BLaER1 (cell line): ENCODE data around the gene RAB8B.
A peak's percentile ranks its signal among the peaks of the same experiment; 100 is the strongest.

ENCODE experiments used
- H3K27ac ChIP-seq: shearing (Covaris generic); formaldehyde crosslinking; 2 replicates; pipeline ENCODE4 v1.8.1; 2022
- H3K27me3 ChIP-seq: shearing (Covaris generic); formaldehyde crosslinking; 2 replicates; pipeline ENCODE4 v1.8.1; 2022
- H3K36me3 ChIP-seq: shearing (Covaris generic); formaldehyde crosslinking; 2 replicates; pipeline ENCODE4 v1.8.1; 2022
- H3K4me1 ChIP-seq: shearing (Covaris generic); formaldehyde crosslinking; 2 replicates; pipeline ENCODE4 v1.8.1; 2022
- H3K4me2 ChIP-seq: shearing (Covaris generic); formaldehyde crosslinking; 2 replicates; pipeline ENCODE4 v1.8.1; 2022
- H3K4me3 ChIP-seq: shearing (Covaris generic); formaldehyde crosslinking; 2 replicates; pipeline ENCODE4 v1.8.1; 2022
- H3K9ac ChIP-seq: shearing (Covaris generic); formaldehyde crosslinking; 2 replicates; pipeline ENCODE4 v1.8.1; 2022
- H3K9me3 ChIP-seq: shearing (Covaris generic); formaldehyde crosslinking; 2 replicates; pipeline ENCODE4 v1.8.1; 2022
- H4K20me1 ChIP-seq: shearing (Covaris generic); formaldehyde crosslinking; 2 replicates; pipeline ENCODE4 v1.8.1; 2022
- Cebpa-rat ChIP-seq: shearing (Covaris generic); IDR thresholded peaks from 2 replicates; pipeline ENCODE4 v1.8.1; 2022

The RAB8B gene

DNA sequence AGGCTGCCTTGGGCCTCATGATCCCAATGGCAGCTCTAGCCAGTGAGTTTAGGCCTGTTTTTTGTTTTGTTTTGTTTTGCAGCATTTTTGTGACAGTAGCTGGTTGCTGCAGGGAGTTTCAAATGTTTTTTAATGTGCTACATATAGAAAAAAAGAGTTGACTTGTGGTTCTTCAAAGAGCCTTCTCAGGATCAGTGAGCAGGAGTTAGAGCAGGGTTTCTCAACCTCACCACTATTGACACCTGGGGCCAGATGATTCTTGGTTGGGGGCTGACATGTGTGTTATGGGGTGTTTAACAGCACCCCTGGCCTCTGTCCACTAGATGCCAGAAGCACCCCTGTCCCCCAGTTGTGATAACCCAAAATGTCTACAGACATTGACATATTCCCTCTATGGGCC, 105.9 kb downstream of the RAB8B start:
- Histone ChIP-seq H3K36me3 (peaks cover 33% of the 10 kb centered on the region), H3K27ac (no peak overlapping the region), H4K20me1 (no peaks in the 10 kb centered on the region), H3K9me3 (no peaks in the 10 kb centered on the region), H3K4me3 (no peak overlapping the region), H3K9ac (no peak overlapping the region), H3K27me3 (no peaks in the 10 kb centered on the region), H3K4me1 (peaks cover 6% of the 10 kb centered on the region; the same call in 1 of the 2 replicates), H3K4me2 (no peak overlapping the region)
- no peak for TF ChIP-seq Cebpa-rat

DNA sequence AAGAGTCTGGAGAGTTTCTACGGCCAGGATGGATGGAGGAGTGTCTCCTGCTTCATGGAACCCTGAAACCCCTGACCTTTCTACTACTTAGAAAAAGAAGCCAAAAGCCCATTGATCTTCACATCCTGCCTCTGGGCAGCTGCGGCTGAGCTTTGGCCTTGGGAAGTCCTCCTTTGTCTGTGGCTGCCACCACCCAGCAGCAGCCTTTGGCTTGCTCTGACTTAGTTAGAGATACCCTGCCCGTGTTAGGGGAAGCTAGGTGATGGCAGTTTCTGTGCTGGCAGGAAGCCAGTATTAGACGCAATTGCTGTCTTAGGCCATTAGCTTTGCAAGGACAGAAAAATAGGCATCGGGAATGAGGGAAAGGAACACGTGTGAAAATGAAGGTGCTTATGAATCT, 106.8 kb downstream of the RAB8B start:
- Histone ChIP-seq H3K36me3 (peaks cover 33% of the 10 kb centered on the region), H3K4me1 (peaks cover 6% of the 10 kb centered on the region; the same call in 1 of the 2 replicates), H3K27me3 (no peaks in the 10 kb centered on the region), H4K20me1 (no peaks in the 10 kb centered on the region), H3K27ac (no peak overlapping the region), H3K4me2 (no peak overlapping the region), H3K9ac (no peak overlapping the region), H3K4me3 (no peak overlapping the region), H3K9me3 (no peaks in the 10 kb centered on the region)
- no peak for TF ChIP-seq Cebpa-rat

DNA sequence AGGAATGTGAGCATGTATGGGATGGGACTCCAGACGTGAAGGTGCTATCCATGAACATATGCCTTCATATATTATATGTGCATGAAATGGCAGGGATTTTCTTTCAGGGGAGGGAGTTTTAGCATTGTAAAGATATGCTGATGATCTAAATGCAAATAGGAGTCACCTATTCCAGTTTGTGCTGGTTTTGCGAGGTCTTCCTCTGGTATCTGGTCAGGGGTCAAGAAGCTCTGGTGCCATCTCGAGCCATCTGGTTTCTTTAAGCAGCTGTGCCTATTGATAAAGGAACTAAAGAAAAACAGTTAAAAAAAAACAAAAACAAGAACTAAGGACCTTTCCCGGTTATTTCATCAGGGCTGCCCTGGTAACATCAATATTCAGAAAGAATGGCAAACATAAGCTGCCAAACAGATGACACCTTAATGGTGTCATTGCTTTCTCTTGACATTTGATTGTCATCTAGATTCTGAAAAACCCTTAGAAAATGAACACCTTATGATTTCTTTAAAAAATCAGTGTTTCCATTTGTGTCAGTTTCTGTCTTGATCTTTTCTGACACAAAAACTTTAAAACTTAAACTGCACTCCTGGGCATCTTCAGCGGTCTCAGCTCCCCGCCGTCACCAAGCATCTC, 110.7 kb downstream of the RAB8B start:
- no peak for TF ChIP-seq Cebpa-rat
- H4K20me1 ChIP-seq = no peaks in the 10 kb centered on the region
- peaks cover 48% of the 10 kb centered on the region for H3K36me3 ChIP-seq
- no peaks in the 10 kb centered on the region for H3K27me3 ChIP-seq
- H3K4me2 ChIP-seq = no peak overlapping the region
- no peaks in the 10 kb centered on the region for H3K9me3 ChIP-seq
- no peak overlapping the region for H3K4me3 ChIP-seq
- peaks cover 5% of the 10 kb centered on the region; the same call in 1 of the 2 replicates for H3K4me1 ChIP-seq
- H3K27ac ChIP-seq = no peak overlapping the region
- H3K9ac ChIP-seq = no peak overlapping the region

DNA sequence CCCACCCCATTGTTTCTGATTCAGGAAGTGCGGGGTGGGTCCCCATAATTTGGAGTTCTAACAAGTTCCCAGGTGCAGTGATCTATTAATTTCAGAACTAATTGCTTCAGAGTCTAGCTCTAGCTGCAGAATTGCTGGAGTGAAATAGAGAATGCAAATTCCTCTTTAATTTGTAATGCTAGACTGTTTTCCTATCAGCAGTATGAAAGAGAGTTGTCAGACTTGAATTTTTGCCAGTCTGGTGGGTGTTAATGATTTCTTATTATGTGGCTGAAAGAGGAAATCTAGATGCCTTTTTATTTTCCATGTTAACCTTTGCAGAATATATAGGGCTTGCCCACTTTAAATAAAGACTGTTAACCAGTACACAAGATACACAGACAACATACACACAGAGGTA, 111.7 kb downstream of the RAB8B start:
- H3K36me3 ChIP-seq = peaks cover 56% of the 10 kb centered on the region
- H3K9me3 ChIP-seq = no peaks in the 10 kb centered on the region
- TF ChIP-seq Cebpa-rat = no peak

DNA sequence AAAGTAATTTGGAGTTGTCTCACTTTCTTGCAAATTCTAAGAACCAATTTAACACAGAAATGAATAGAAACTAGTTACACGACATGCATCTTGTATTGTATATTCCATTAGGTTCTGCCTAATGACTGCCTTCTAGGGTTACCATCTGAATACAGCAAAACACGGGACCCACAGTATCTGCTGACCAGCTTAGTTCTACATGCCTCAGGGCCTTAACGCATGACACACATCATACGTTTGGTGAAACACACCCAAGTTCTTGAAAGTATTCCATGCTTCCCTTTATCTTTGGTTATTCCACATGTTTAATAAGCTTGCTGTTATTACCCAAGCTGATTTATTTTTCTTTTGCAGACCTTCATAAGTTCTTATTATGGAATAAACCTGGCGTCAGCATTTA, 115.9 kb downstream of the RAB8B start:
- Histone ChIP-seq H3K4me1 (no peaks in the 10 kb centered on the region), H3K27ac (no peak overlapping the region), H3K4me2 (no peak overlapping the region), H3K27me3 (no peaks in the 10 kb centered on the region), H3K36me3 (peaks cover 42% of the 10 kb centered on the region), H3K9me3 (no peaks in the 10 kb centered on the region), H3K9ac (no peak overlapping the region), H3K4me3 (no peak overlapping the region), H4K20me1 (no peaks in the 10 kb centered on the region)
- no peak for TF ChIP-seq Cebpa-rat

More for the DNA sequence above, 111.7 kb downstream of the RAB8B start:
- no peak overlapping the region for H3K4me3 ChIP-seq
- no peak overlapping the region for H3K27ac ChIP-seq
- no peak overlapping the region for H3K4me2 ChIP-seq
- no peaks in the 10 kb centered on the region for H4K20me1 ChIP-seq
- H3K4me1 ChIP-seq = no peaks in the 10 kb centered on the region
- no peaks in the 10 kb centered on the region for H3K27me3 ChIP-seq
- H3K9ac ChIP-seq = no peak overlapping the region

DNA sequence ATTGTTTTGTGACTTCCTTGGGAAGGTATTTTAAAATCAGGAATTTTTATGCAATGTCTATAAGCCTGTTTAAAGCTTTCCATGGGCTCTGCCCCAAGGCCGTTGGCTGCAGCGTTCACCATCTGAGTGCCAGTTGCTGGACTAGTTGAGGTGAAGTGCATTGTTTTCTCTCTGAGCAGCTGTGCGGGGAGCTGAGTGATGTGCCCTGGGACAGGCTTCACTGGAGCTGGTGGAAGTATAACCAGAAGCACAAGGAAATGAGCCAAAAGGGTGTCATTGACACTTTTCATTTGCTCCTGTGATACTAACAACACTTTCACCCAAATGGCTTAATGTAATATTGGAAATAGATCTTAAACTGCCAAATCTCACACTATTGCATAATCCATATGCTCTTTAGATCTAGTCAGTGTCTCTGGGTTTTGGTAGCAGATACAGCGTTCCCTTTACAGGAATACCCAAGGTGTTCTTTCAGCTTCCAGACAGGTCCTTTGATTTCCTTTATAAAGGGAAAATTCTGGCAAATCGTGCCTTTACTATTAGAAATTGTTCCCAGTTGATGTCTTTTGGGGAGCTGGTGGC, 117.2 kb downstream of the RAB8B start:
- TF ChIP-seq Cebpa-rat = peak; percentile 31; the same call in 1 of the 2 replicates

DNA sequence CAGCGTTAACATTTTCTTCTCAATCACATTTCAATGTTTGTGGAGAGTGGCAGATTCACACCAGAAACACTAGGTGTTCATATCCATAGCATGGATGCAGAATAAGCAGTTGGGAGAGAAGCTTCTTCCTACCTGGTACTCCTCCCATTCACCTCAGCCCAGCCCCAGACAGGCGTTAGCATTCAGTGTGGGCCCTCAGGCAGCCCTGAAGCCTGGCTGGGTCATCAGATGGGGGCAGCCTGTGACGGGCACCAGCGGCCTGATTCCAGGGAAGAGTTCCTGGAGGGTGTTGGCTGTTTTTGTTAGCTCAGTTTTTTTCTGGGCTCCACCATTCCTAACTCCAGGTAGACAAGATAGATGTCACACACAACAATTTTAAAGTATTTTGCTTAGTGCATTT, 119.1 kb downstream of the RAB8B start:
- H3K4me3 ChIP-seq = no peak overlapping the region
- H3K27ac ChIP-seq = no peak overlapping the region
- H3K27me3 ChIP-seq = no peaks in the 10 kb centered on the region
- peaks cover 25% of the 10 kb centered on the region for H3K36me3 ChIP-seq
- H3K9ac ChIP-seq = no peak overlapping the region
- no peaks in the 10 kb centered on the region for H4K20me1 ChIP-seq
- no peak overlapping the region for H3K4me2 ChIP-seq
- H3K9me3 ChIP-seq = no peaks in the 10 kb centered on the region
- no peak for TF ChIP-seq Cebpa-rat
- H3K4me1 ChIP-seq = no peaks in the 10 kb centered on the region

More for the DNA sequence above, 117.2 kb downstream of the RAB8B start:
- Histone ChIP-seq H3K27ac (no peak overlapping the region), H3K4me2 (no peak overlapping the region), H3K9me3 (no peaks in the 10 kb centered on the region), H3K4me1 (no peaks in the 10 kb centered on the region), H3K9ac (no peak overlapping the region), H4K20me1 (no peaks in the 10 kb centered on the region), H3K4me3 (no peak overlapping the region), H3K27me3 (no peaks in the 10 kb centered on the region), H3K36me3 (peaks cover 42% of the 10 kb centered on the region)

DNA sequence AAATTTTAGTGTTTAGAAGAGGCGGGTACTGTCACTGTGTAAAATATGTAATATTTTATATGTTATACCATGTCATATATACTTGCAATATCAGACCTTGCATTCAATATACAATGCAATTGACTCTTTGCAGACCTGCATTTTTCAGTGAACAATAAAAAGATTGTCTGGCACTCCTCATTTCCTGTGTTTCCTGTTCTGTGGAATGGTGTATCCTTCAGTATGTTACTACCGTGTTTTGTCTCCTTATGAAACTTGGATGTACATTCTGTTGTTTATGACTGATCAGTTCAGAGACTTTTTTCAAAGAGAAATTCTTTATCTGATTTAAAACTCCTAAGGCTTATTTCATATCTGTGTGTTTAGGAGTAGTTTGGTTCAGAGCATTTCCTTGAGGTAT, 119.5 kb downstream of the RAB8B start:
- no peak overlapping the region for H3K9ac ChIP-seq
- no peaks in the 10 kb centered on the region for H3K27me3 ChIP-seq
- no peaks in the 10 kb centered on the region for H4K20me1 ChIP-seq
- H3K4me3 ChIP-seq = no peak overlapping the region
- no peaks in the 10 kb centered on the region for H3K9me3 ChIP-seq
- no peak for TF ChIP-seq Cebpa-rat
- no peaks in the 10 kb centered on the region for H3K4me1 ChIP-seq
- H3K36me3 ChIP-seq = peaks cover 21% of the 10 kb centered on the region
- H3K4me2 ChIP-seq = no peak overlapping the region
- H3K27ac ChIP-seq = no peak overlapping the region

DNA sequence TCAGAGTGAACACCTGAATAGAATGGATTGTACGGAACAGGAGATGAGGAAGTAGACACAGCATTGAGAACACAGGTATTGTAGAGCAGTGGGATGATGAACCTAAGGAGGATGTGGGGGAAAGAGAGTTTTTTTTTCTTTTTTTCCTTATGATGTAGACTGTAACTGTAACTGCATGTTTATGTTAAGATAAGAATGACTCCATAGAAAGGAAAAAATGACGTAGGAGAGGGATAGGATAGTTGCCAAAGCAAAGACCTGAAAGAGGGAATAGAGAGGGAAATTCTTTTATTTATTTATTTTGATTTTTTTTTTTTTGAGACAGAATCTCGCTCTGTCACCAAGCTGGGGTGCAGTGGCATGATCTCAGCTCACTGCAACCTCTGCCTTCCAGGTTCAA, 121.2 kb downstream of the RAB8B start:
- H3K36me3 ChIP-seq = peaks cover 13% of the 10 kb centered on the region
- no peak overlapping the region for H3K4me2 ChIP-seq
- H3K4me1 ChIP-seq = no peaks in the 10 kb centered on the region
- no peak overlapping the region for H3K9ac ChIP-seq
- no peak overlapping the region for H3K27ac ChIP-seq
- no peaks in the 10 kb centered on the region for H3K9me3 ChIP-seq
- TF ChIP-seq Cebpa-rat = no peak
- no peak overlapping the region for H3K4me3 ChIP-seq
- H4K20me1 ChIP-seq = no peaks in the 10 kb centered on the region
- H3K27me3 ChIP-seq = no peaks in the 10 kb centered on the region

DNA sequence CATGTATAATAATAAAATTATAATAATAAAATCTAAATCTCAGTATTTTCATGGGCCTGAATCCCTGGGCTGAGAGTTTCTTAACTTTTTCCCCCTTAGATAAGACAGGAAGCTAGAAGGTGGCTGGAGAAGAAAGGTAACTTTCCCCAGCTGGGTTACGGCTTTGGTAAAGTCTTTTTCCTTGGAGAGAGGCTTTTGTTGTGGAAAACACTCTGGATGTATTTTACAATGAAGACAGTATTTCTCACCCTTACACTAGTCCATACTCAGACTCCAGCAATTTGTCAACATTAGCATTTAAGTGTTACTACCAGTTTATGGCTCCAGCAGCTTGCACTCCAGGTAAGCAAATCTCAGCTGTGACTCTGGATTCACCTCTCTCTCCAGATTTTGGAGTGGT, 122.9 kb downstream of the RAB8B start:
- Histone ChIP-seq H3K4me2 (no peak overlapping the region), H3K36me3 (no peaks in the 10 kb centered on the region)
- no peak for TF ChIP-seq Cebpa-rat

More for the DNA sequence above, 122.9 kb downstream of the RAB8B start:
- Histone ChIP-seq H3K27ac (no peak overlapping the region), H3K4me3 (no peak overlapping the region), H3K9me3 (no peaks in the 10 kb centered on the region), H3K27me3 (no peaks in the 10 kb centered on the region), H3K9ac (no peak overlapping the region), H4K20me1 (no peaks in the 10 kb centered on the region), H3K4me1 (no peaks in the 10 kb centered on the region)
